Measurements from ENCODE around the gene YTHDC1. TPM values are rescaled to one million over a fixed set of nuclear protein-coding genes. Genes with fewer than 3 reads are reported as not detected.

The YTHDC1 gene
- polyA plus RNA-seq, 1 experiment, result 48.0 TPM

DNA sequence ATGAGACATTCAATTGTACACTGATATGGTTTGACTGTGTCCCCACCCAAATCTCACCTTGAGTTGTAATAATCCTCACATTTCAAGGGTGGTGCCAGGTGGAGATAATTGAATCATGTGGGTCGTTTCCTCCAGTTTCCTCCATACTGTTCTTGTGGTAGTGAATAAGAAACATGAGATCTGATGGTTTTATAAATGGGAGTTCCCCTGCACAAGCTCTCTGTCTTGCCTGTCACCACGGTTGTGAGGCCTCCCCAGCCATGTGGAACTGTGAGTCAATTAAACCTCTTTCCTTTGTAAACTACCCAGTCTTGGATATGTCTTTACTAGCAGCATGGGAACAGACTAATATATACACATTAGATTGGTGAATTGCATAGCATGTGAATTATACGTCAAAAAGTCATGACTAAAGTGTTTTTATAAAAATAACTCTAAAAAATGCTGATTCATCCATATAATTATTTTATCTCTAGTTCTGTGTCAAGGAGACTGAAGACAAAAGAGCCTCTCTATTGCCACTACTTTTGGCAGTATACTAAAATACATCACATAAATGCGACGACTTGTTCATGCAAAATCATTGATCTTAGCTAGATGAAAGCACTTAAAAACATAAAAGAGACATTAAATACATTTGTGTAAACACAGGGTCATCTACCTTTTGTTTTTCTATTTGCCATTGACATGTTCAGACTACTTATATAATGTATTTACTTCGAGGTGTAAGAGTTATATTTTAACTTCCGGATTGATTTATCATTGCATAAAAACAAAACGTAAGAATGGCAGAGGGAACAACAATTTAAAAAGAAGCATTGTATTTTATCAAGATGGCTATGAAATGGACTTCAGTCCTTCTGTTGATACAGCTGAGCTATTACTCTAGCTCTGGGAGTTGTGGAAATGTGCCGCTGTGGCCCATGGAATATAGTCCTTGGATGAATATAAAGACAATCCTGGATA is 50.1 kb downstream of the YTHDC1 start:
- Histone ChIP-seq H3K27me3 (ENCODE audit: control insufficient read depth, insufficient read depth, low read length) (no peaks in the 10 kb centered on the region), H3K27ac (ENCODE audit: low read depth, low read length) (no peak overlapping the region), H3K9me3 (ENCODE audit: control insufficient read depth, insufficient read depth, low read length) (no peaks in the 10 kb centered on the region), H3K4me3 (ENCODE audit: low read depth, low read length) (no peak overlapping the region)
- TF ChIP-seq CTCF (IDR thresholded peaks at IDR 0.05; ENCODE audit: low read depth, low read length), result no peak
- DNase-seq (ENCODE audit: low read depth, low spot score), result no peak
- POLR2A ChIA-PET, result interaction anchor here (0.5 kb wide), 2 partner anchors 28 to 45 kb away, joined by 4 to 12 read pairs; no protein-coding TSS in a partner anchor
- CTCF ChIA-PET, result interaction anchor here (1.2 kb wide), 1 partner anchor 76 kb away, joined by 4 read pairs; no protein-coding TSS in a partner anchor

DNA sequence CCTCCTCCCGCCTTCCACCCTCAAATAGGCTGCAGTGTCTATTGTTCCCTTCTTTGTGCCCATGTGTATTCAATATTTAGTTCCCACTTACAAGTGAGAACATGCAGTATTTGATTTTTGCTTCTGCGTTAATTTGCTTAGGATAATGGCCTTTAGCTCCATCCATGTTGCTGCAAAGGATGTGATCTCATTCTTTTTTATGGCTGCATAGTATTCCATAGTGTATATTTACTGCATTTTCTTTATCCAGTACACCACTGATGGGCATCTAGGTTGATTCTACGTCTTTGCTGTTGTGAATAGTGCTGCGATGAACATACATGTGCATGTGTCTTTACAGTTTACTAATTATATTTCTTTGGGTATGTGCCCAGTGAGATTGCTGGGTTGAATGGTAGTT is 52.8 kb downstream of the YTHDC1 start:
- ChIA-PET POLR2A (no interaction called here), CTCF (no interaction called here)
- H3K9me3 ChIP-seq (ENCODE audit: control insufficient read depth, insufficient read depth, low read length), result no peaks in the 10 kb centered on the region
- H3K27ac ChIP-seq (ENCODE audit: low read depth, low read length), result no peak overlapping the region
- H3K27me3 ChIP-seq (ENCODE audit: control insufficient read depth, insufficient read depth, low read length), result no peaks in the 10 kb centered on the region
- no peak for DNase-seq (ENCODE audit: low read depth, low spot score)
- no peak overlapping the region for H3K4me3 ChIP-seq (ENCODE audit: low read depth, low read length)
- TF ChIP-seq CTCF (IDR thresholded peaks at IDR 0.05; ENCODE audit: low read depth, low read length), result no peak

DNA sequence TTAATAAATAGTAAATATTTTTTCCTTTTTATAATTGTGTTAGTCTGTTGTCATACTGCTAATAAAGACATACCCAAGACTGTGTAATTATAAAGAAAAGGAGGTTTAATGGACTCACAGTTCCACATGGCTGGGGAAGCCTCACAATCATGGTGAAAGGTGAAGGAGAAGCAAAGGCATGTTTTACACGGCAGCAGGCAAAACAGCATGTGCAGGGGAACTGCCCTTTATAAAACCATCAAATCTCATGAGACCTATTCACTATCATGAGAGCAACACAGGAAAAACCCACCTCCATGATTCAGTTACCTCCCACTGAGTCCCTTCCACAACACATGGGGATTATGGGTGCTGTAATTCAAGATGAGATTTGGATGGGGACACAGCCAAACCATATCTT is 58.6 kb downstream of the YTHDC1 start:
- Histone ChIP-seq H3K9me3 (ENCODE audit: control insufficient read depth, insufficient read depth, low read length) (no peaks in the 10 kb centered on the region), H3K4me3 (ENCODE audit: low read depth, low read length) (no peak overlapping the region), H3K27me3 (ENCODE audit: control insufficient read depth, insufficient read depth, low read length) (no peaks in the 10 kb centered on the region), H3K27ac (ENCODE audit: low read depth, low read length) (no peak overlapping the region)
- DNase-seq (ENCODE audit: low read depth, low spot score), result no peak
- POLR2A ChIA-PET, result no interaction called here
- TF ChIP-seq CTCF (IDR thresholded peaks at IDR 0.05; ENCODE audit: low read depth, low read length), result no peak
- CTCF ChIA-PET, result no interaction called here

GRCh38 chr4:68288393-68288740 is 61.5 kb downstream of the YTHDC1 start:
- Histone ChIP-seq H3K9me3 (ENCODE audit: control insufficient read depth, insufficient read depth, low read length) (no peaks in the 10 kb centered on the region), H3K27ac (ENCODE audit: low read depth, low read length) (no peak overlapping the region), H3K27me3 (ENCODE audit: control insufficient read depth, insufficient read depth, low read length) (no peaks in the 10 kb centered on the region), H3K4me3 (ENCODE audit: low read depth, low read length) (no peak overlapping the region)
- POLR2A ChIA-PET, result no interaction called here
- no peak for TF ChIP-seq CTCF (IDR thresholded peaks at IDR 0.05; ENCODE audit: low read depth, low read length)
- DNase-seq (ENCODE audit: low read depth, low spot score), result no peak
- CTCF ChIA-PET, result no interaction called here

- H3K27ac ChIP-seq (ENCODE audit: low read depth, low read length), result no peak overlapping the region
- CTCF ChIA-PET, result interaction anchor here (0.7 kb wide), 1 partner anchor 16 kb away, joined by 3 read pairs; no protein-coding TSS in a partner anchor
Observed at GRCh38 chr4:68287704-68288392, 62.0 kb downstream of the YTHDC1 start.

More at GRCh38 chr4:68287704-68288392, 62.0 kb downstream of the YTHDC1 start:
- DNase-seq (ENCODE audit: low read depth, low spot score), result no peak
- POLR2A ChIA-PET, result no interaction called here
- no peak for TF ChIP-seq CTCF (IDR thresholded peaks at IDR 0.05; ENCODE audit: low read depth, low read length)
- Histone ChIP-seq H3K9me3 (ENCODE audit: control insufficient read depth, insufficient read depth, low read length) (no peaks in the 10 kb centered on the region), H3K27me3 (ENCODE audit: control insufficient read depth, insufficient read depth, low read length) (no peaks in the 10 kb centered on the region), H3K4me3 (ENCODE audit: low read depth, low read length) (no peak overlapping the region)
